Erythroblast (primary cell): Measurements from ENCODE around the gene SLC16A8.
"Not testable (repeated sequence)": the region's sequence is repeated elsewhere in the genome, so short reads cannot be mapped to it uniquely, and the experiment has no call there.

ENCODE experiments used
- DNase-seq, 2 experiments: peaks; one replicate each; lab custom pipeline; 2025; lab: John Stamatoyannopoulos, UW
- GATA1 ChIP-seq: IDR thresholded peaks from 2 replicates; pipeline ENCODE4 v1.6.1; 2011; ENCODE audit warnings: low read depth, mild to moderate bottlenecking, control low read depth, low read length, moderate library complexity
- POLR2A ChIP-seq: IDR thresholded peaks from 2 replicates; pipeline ENCODE4 v1.6.1; 2011; ENCODE audit warnings: mild to moderate bottlenecking, low read length

SLC16A8 gene

DNA sequence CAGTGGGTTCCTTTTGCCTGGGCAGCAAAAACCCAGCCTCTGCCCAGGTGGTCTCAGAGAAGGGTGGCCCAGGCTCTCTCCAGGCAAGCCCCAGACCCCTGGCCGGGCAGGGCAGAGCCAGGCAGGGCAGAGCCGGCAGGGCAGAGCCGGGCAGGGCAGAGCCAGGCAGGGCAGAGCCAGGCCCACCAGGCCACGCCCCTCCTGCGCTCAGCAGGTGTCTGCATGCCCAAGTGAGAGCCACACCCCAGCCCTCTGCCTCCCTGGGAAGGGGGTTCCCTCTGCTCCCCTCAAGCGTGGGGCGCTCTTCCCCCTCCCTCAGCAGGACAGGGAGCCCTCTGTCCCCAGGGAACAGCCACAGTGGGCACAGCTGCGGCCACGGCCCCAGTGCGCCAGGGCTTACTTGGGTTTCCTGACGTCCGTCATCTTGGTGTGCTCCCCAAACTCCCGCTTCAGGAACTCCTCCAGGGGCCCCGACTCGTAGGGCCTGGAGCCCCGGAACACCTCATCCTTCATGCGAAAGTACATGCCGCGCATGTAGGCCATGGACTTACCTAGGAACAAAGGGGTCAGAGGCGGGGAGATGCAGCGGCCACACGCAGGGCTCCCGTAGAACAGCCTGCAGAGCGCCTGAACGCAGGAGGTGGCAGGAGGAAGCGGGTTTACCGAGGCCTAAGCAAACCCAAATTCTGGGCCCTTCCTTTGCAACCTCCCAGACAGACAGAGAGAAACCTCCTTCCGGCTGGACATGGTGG lies 36.6 kb upstream of the SLC16A8 start:
- TF ChIP-seq GATA1 (no peak), POLR2A (no peak)
- no peak for DNase-seq

DNA sequence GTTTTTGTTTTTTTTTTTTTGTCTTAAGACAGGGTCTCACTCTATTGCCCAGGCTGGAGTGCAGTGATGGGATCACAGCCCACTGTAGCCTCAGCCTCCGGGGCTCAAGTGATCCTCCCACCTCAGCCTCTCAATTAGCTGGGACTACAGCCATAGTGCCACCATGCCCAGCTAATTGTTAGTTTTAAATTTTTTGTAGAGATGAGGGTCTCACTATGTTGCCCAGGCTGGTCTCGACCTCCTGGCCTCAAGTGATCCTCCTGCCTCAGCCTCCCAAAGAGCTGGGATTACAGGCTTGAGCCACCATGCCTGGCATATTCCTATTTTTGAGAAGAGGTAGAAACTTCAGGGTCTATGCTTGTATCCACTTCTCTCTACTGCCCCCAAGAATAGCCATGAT lies 34.8 kb upstream of the SLC16A8 start:
- DNase-seq = not testable (repeated sequence)

GRCh38 chr22:38118182-38118581 lies 34.2 kb upstream of the SLC16A8 start:
- no peak for DNase-seq
- no peak for TF ChIP-seq GATA1
- TF ChIP-seq POLR2A = no peak

GRCh38 chr22:38117556-38117955 lies 33.6 kb upstream of the SLC16A8 start:
- not testable (repeated sequence) for DNase-seq

- DNase-seq = no peak
- TF ChIP-seq GATA1 = no peak
- no peak for TF ChIP-seq POLR2A
These were observed 31.6 kb upstream of the SLC16A8 start for GRCh38 chr22:38115423-38116205.

GRCh38 chr22:38114484-38115398 lies 30.8 kb upstream of the SLC16A8 start:
- peak; percentile 68 to 86 for DNase-seq
- TF ChIP-seq POLR2A = no peak
- TF ChIP-seq GATA1 = no peak

- no peak for TF ChIP-seq GATA1
- TF ChIP-seq POLR2A = no peak
- DNase-seq = no peak
These were observed 28.4 kb upstream of the SLC16A8 start for GRCh38 chr22:38112381-38112780.

DNA sequence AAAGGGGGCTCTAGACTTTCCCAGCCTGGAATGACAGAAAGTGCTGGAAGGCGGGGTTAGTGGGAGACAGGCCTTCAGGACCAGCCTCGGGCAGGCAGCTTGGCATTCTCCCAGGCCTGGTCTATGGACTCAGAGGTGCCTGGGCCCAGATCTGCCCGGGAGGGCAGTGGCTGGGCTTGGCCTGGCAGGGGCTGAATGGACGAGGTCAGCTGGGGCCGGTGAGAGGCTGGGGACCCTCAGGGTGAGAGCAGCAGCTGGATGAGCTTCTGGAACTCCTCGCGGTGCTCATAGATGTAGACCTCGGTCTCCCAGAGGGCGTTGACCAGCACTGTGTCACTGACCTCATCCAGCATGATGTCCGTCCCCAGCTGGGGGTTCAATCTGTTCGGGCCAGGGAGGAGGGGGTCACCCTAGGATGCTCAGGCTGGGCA lies 28.0 kb upstream of the SLC16A8 start:
- DNase-seq = no peak
- no peak for TF ChIP-seq POLR2A
- TF ChIP-seq GATA1 = no peak

- DNase-seq = no peak
- TF ChIP-seq POLR2A (no peak), GATA1 (no peak)
These were observed 27.2 kb upstream of the SLC16A8 start for GRCh38 chr22:38110863-38111852.

GRCh38 chr22:38110008-38110862 lies 26.3 kb upstream of the SLC16A8 start, which contains the start of gene BAIAP2L2:
Gene BAIAP2L2 (minus strand): TSS chr22:38110684. CDS start chr22:38110525, 159 bp downstream.
- TF ChIP-seq GATA1 (no peak), POLR2A (no peak)
- DNase-seq = no peak

- TF ChIP-seq GATA1 (no peak), POLR2A (no peak)
- DNase-seq = peak; percentile 33 to 53
These were observed 25.5 kb upstream of the SLC16A8 start for GRCh38 chr22:38109371-38110001.
